AG09309 (cell line): ENCODE data around the gene DYNC1I1.

Source experiments
- DNase-seq: peaks from one replicate; pipeline ENCODE4 v3.0.0-alpha.2; 2010; ENCODE audit warnings: low read depth
- H3K4me3 ChIP-seq: 2 replicates; pipeline ENCODE4 v1.5.1; 2011; ENCODE audit warnings: mild to moderate bottlenecking, low read depth, low read length, moderate library complexity; ENCODE audit not compliant: control insufficient read depth
- CTCF ChIP-seq: IDR thresholded peaks from 2 replicates; pipeline ENCODE4 v1.5.1; 2011; ENCODE audit warnings: mild to moderate bottlenecking, low read depth, low read length, inconsistent platforms; ENCODE audit not compliant: insufficient read depth, control insufficient read depth; ENCODE audit errors: missing control alignments

The DYNC1I1 gene

GRCh38 chr7:96026010-96026409 is 253.7 kb downstream of the DYNC1I1 start:
- no peak for TF ChIP-seq CTCF
- no peak for DNase-seq
- no peak overlapping the region for H3K4me3 ChIP-seq

- DNase-seq = peak; percentile 4
- H3K4me3 ChIP-seq = no peak overlapping the region
- TF ChIP-seq CTCF = no peak
Observed at GRCh38 chr7:96026611-96027010, 254.3 kb downstream of the DYNC1I1 start.

GRCh38 chr7:96028729-96029128 is 256.4 kb downstream of the DYNC1I1 start:
- TF ChIP-seq CTCF = no peak
- no peak for DNase-seq
- no peak overlapping the region for H3K4me3 ChIP-seq

GRCh38 chr7:96033009-96033598 is 260.8 kb downstream of the DYNC1I1 start:
- no peak overlapping the region for H3K4me3 ChIP-seq
- DNase-seq = no peak
- no peak for TF ChIP-seq CTCF

GRCh38 chr7:96034940-96035727 is 262.8 kb downstream of the DYNC1I1 start:
- no peak for TF ChIP-seq CTCF
- H3K4me3 ChIP-seq = no peak overlapping the region
- DNase-seq = no peak

GRCh38 chr7:96040250-96040772 is 268.0 kb downstream of the DYNC1I1 start:
- no peak for DNase-seq

More at GRCh38 chr7:96040250-96040772, 268.0 kb downstream of the DYNC1I1 start:
- no peak for TF ChIP-seq CTCF
- H3K4me3 ChIP-seq = no peak overlapping the region
